OCI-M2 (cell line): ENCODE measurements around the gene DLG2.
"Not testable (repeated sequence)": the region's sequence is repeated elsewhere in the genome, so short reads cannot be mapped to it uniquely, and the experiment has no call there.

ENCODE experiments used
- DNase-seq: peaks from one replicate; lab custom pipeline; 2025; ENCODE audit not compliant: unreplicated experiment; lab: John Stamatoyannopoulos, UW

DLG2 gene

GRCh38 chr11:85627332-85627997, at the start of gene DLG2:
DLG2 (minus strand) TSS chr11:85627344.
- no peak for DNase-seq

DNA sequence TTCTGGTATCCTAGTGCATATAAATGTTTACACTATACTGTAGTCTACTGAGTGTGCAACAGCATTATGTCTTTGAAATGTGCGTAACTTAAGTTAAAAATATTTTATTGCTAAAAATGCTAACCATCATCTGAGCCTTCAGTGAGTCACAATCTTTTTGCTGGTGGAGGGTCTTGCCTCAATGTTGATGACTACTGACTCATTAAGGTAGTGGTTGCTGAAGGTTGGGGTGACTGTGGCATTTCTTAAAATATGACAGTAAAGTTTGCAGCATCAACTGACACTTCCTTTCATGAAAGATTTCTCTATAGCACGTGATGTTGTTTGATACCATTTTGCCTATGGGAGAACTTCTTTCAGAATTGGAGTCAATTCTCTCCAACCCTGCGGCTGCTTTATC, 46.2 kb upstream of the DLG2 start:
- DNase-seq: no peak

- no peak for DNase-seq
These were observed 45.2 kb upstream of the DLG2 start for GRCh38 chr11:85672105-85672902.

DNA sequence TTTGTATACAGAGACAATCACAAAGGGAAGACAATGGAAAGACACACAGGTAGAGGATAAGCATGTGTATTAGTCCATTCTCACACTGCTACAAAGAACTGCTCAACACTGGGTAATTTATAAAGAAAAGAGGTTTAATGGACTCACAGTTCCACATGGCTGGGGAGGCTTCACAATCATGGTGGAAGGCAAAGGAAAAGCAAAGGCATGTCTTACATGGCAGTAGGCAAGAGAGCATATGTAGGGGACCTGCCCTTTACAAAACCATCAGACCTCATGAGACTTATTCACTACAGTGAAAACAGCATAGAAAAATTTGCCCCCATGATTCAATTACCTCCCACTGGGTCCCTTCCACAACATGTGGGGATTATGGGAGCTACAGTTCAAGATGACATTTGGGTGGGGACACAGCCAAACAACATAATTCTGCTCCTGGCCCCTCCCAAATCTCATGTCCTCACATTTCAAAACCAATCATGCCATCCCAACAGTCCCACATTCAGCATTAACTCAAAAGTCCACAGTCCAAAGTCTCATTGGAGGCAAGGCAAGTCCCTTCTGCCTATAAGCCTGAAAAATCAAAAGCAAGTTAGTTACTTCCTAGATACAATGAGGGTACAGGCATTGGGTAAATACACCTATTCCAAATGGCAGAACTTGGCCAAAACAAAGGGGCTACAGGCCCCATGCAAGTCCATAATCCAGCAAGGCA, 44.0 kb upstream of the DLG2 start:
- DNase-seq: not testable (repeated sequence)

DNA sequence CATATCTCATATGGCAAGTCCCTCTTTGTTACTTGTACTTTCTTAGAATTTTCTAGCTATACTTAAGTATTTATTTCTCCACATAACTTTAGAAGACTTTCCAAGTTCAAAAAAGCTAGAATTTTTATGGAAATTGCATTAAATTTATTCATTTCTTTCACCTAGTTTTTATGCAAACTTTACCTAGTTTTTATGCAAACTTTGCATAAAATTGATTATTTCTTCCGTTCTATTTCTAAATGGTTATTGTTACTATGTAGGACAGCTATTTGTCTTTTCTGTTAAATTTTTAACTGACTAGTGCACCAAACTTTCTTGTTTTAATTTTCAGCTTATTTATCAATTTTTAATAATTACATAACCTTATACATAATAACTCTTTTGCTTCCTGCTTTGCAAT, 41.0 kb upstream of the DLG2 start:
- no peak for DNase-seq

DNA sequence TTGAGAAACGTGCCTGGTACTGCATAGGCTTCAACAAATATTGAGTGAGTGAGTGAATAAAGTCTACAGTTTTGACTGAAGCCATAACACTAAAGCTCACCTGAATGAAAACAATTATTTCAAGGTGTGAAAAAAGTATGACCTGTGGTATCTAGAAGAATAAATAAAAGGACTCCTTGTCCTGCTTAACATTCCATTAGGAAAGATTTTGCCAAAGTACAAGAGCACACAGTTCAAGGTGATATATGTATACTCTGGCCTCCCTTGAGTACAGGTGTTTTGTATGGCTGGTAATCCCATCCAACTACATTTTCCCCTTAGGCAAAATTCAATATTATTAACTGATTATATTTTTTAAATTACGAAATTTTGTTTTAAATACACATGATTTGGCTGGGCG, 39.5 kb upstream of the DLG2 start:
- no peak for DNase-seq

DNA sequence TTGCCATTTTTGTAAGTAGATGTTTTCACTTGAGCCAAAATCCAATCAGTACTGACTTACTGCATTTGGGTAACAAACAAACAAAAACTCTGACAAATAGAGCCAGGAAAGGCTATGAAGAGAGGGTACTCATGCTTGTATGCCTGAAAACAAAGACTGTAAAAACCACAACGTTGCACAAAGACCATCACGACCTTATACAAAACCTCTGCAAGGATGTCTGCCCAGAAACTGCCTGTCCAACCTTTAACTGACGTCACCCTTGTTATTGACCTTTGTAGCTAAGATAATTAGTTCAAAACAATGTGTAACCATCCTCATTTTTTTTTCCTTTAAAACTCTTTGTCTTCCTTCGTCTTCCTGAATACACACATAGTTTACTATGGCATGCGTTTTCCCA, 38.6 kb upstream of the DLG2 start:
- DNase-seq: no peak

GRCh38 chr11:85664615-85665481, 37.7 kb upstream of the DLG2 start, which contains the start of gene CREBZF:
CREBZF (minus strand) TSS chr11:85665129; CDS start chr11:85664875, 254 bp downstream.
- peak; percentile 71 for DNase-seq

DNA sequence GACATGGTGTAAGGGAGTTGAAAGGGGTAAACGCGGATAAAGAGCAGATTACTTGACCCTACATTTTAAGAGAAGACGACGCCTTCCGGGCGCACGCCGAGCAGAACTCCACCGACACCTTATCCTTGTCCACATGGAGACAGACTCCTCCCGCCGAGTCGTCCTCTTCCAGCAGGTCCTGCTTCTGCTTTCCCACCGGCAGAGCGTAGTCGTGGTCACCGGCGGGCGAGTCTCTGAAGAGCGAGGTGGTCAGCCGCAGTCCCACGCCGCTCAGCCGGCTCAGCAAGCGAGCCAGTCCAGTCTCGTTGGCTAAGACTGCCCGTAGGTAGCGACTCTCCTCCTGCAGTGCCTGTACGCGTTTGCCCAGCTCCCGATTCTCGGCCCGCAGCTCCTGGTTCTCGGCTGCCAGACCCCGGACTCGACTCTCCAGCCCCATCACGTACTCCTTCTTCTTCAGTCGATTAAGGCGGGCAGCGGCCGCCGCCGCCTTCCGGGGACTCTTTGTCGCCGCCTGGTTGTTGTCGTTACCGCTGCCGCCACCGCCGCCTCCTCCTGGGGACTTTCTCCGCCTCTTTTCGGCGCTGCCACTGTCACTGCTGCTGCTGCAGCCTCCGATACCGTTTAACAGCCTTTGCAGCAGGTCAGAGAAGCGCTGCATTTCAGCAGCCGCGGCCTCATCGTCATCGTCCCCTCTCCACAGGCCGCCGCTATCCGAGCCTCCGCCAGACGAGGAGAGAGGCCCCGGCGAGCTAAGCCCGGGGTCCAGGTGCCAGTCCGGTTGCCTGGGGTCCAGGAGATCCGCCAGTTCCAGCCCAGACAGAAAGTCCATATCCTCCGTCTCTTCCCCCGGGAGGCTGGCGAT, 36.8 kb upstream of the DLG2 start:
- no peak for DNase-seq

DNA sequence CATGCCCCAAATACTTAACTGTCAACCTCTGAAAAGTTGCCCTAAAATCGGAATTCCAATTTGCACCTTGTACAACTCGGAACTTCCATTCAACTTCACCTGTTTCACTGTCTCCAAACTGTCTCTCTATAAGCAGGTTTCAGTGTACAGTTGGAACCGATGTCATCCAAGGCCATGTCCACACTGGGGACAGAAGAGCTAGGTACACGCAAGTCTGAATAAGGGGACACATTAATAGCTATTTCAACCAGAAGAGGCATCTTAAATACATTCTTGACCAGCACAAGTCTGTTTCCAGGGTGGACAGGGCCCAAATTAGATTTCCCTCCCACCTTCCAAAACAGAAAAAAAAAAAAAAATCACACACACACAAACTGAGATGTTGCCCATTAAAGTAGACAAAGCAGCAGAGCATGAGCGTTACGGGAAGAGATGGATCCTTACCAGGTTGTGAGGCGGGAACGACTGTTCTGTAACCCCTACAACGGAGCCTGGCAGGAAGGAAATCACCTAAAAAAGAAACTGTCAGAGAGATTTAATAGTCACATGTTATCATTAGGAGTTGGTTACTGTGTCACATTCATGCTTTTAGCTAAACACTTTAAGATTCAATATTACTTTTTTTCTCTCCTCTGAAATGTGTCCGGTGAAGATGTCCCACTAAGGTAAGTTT, 36.1 kb upstream of the DLG2 start:
- DNase-seq: no peak

DNA sequence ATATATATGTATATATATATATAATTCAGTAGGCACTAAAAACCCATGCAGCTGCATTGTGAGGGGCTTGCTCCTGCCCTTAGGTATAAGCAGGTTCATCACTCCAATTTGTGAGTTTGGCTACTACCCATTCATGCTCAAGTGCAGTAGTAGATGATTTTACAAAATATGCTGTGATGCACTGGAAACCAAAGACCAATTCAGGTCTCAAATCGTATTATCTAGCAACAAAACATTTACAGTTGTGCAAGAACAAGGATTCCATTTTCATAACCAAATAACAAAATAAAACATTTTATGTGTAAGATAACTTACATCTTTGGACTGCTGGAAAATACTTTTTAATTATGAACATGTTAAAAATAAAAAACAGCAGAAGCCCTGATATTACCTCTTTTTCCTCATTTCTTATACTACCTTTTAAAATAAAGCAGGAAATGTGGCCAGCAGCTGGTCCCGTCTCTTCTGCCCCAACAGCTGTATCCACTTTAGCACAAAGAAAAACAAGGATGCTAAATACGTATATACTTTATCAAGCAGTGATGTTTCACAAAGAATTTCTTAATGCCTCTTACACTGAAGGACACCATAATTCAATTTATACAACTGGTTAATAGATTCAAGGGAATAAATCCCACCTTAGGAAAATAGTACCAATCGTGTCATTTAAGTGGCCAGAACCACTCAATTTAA, 35.0 kb upstream of the DLG2 start:
- no peak for DNase-seq

GRCh38 chr11:85658180-85658579, 31.0 kb upstream of the DLG2 start:
- no peak for DNase-seq

DNA sequence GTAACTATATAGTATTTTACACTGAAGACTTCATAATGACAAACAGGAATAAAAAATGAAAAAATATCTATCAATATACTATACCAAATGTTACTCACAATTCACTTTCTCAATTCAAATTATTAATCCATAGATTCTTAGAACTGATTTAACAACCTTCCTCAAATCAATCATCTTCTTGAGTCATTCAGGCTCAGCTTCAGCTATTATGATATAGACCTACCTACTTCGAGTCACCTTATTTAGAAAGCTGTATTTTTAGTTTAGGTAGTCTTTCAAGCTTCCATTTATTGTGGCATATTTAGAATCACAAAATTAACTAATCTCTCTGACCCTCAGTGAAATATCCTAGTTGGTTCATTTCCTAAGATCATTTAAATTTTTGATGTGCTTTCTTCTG, 29.6 kb upstream of the DLG2 start:
- no peak for DNase-seq

- DNase-seq: not testable (repeated sequence)
These were observed 27.2 kb upstream of the DLG2 start for GRCh38 chr11:85654343-85654742.

GRCh38 chr11:85652786-85653447, 25.8 kb upstream of the DLG2 start:
- DNase-seq: no peak

GRCh38 chr11:85651118-85651517, 24.0 kb upstream of the DLG2 start:
- DNase-seq: no peak

DNA sequence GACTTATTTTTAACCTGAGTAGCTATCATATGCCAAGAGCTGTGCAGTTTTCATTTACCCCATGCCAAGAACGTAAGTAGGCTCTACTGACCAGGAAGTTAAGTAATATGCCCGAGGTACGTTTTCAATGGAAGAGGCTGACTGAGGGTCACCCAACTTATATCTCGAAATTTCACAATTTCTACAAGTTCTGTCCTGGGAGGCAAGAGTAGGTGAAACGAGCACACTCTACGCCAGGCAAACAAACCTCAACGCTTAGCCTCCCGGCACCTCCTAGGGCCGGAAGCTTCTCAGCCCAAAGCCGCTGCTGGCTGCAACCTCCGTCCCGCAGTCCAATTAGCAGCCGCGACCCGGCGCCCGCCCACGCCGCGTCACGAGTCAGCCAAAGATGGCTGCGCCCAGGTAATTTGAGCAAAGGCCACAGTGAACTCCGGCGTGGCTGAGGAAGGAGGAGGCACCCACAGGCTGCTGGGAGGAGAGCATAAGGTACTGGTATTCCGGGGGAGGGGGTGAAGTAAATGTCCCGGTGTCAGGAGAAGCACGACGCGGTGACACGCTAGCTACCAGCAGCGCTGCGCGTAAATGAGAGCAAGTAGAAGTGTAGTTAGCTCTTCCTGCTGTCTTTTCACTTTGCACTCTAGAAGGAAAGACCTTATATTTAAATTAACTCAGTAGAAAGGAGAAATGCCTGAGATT, 20.6 kb upstream of the DLG2 start, which contains the start of gene TMEM126A:
Gene TMEM126A (plus strand): TSS at position 364 of the 696 bp plus-strand sequence. CDS start 2,289 bp downstream, outside the sequence.
- no peak for DNase-seq

DNA sequence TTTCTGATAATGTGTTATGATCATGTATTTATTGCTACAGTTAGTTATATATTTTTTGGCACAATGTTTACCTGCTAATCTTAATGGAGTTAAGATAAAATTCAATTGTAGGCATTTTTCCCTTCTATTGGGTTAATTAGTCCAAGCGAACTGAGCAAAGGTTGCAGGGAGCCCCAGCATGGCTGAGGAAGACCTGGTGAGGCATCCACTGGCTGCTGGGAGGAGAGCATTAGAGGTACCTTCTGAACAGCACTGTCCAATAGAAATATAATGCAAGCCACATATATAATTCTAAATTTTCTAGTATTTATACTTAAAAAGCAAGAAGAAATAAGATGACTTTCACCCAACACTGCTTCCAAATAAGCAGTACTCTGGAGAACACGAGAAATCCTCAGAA, 19.9 kb upstream of the DLG2 start:
- no peak for DNase-seq
